ENCODE data around the gene C16orf54. TPM values are rescaled to one million over a fixed set of nuclear protein-coding genes. Genes with fewer than 3 reads are reported as not detected.
A peak's percentile ranks its signal among the peaks of the same experiment; 100 is the strongest.

Gene C16orf54
- total RNA-seq, 1 experiment from 2014 or later = 0.15 TPM

DNA sequence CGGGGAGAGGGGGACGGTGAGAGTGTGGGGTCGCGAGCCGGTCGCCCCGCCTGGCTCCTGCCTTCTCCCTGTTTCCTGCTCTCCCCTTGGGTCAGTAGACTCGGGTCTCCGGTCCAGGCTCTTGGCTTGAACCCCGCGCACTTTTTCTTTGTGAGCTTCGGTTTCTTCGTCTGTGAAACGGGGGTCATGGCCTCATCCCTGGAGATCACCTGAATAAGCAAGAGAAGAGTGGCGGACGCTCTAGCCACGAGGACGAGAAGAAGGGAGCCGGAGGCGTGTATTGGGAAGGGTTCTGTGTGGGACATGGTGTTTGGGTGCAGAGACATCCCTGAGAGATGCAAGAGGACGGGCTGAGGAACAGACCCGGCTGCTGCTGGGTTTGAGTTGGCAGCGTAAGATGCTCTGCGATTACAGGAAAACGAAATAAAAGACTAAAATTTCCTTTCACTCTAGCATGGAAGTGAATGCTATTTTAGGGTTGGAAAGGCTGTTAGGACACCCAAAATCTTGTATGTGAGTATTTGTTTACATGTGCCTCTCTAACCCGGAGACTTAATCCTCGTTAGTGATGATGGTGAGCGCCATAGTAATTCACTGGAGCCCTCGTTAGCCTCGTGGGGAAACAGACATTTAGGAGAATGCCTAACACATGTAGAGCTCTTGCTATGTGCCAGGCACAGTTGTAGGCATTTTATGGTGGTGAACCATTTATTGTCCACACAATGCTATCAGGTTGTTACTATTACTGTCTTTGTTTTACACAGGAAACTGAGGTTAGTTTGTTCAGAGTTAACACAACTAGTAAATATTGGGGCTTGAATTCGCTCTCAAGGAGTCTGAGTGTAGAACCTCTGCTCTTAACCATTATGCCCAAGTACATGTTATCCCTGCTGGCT is 45.4 kb upstream of the C16orf54 start:
- intact Hi-C loops (cut with micrococcal nuclease) = loop anchor here (2.0 kb wide), 1 partner anchor 14 kb away; no protein-coding TSS in a partner anchor

DNA sequence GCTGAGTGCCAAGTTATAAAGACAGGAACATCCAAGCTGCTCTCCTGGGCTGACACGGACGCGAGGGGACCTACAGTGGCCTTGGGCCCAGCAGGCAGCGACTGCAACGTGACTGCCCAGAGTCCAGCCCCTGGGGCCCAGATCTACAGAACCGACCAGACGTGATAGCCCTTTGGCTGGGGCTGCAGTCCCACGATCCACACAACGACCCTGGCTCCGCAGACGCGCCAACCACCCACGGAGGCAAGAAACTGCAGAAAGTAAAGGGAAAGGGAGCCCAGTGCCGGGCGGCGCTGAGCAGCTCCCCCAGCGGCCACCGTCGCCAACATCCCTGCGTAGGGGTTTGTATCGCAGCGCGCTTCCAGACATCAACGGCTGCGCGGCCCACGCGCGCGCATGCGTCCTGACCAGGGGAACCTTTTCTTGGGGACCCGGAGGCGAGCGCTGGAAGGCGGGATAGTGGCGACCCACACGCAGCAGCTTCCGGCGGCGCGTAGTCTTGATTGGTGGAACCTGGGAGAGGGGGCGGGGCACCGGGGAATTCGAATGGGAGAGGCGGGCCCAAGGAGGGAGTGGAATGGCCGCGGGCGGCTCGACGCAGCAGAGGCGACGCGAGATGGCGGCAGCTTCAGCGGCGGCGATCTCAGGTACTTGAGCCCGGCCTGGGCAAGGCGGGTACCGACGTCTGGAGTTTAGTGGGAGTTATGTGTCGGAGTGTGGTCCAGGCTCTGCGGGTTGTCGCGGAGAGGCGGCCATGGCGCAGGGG is 44.6 kb upstream of the C16orf54 start, which contains the start of gene KIF22:
KIF22 (plus strand) TSS at position 569 of the 766 bp plus-strand sequence; CDS start at position 578, 9 bp downstream.
- H3K9me3 ChIP-seq (ENCODE audit: control insufficient read depth in 1 of 2, insufficient read depth in 1 of 2, low read depth in 1 of 2, low read length in 2 of 2) = no peaks in the 10 kb centered on the region
- peak within 1 kb of the TSS; percentile 91 for H3K4me2 ChIP-seq (ENCODE audit: low read length)
- no peaks in the 10 kb centered on the region for H3K9me2 ChIP-seq (ENCODE audit: insufficient read depth)
- H3K4me1 ChIP-seq (ENCODE audit: control insufficient read depth in 1 of 2, insufficient read depth in 2 of 2, low read length in 2 of 2) = peaks cover 13 to 21% of the 10 kb centered on the region in 2 experiments
- H3K4me3 ChIP-seq (replicated peaks in 1 of 2; ENCODE audit: low read depth in 1 of 2, low read length in 2 of 2) = peak within 1 kb of the TSS; percentile 90 to 99
- intact Hi-C loops (cut with micrococcal nuclease) = loop anchor here (2.0 kb wide), 1 partner anchor 14 kb away; no protein-coding TSS in a partner anchor
- H3K27ac ChIP-seq (ENCODE audit: low read depth, low read length) = peak within 1 kb of the TSS; percentile 80
- H2AFZ ChIP-seq (ENCODE audit: low read depth, low read length, poor library complexity, severe bottlenecking) = no peak within 1 kb of the TSS
- DNase-seq (ENCODE audit: low read depth, low spot score) (peak; percentile 96), ATAC-seq (peak; percentile 95)
- ChIA-PET CTCF (interaction anchor here (0.5 to 1.6 kb wide), 11 partner anchors 10 to 90 kb away, joined by 3 to 14 read pairs (median 4); partner anchors contain the start of gene PAGR1), POLR2A (interaction anchor here (0.8 to 2.1 kb wide), 10 partner anchors 8 to 30 kb away, joined by 3 to 10 read pairs (median 4); partner anchors contain the start of genes MVP and PAGR1), RAD21 (ENCODE audit: low non-redundant PET in 1 of 2, low total read pairs in 2 of 2, uncharacterized antibody in 2 of 2, unreplicated experiment in 2 of 2) (interaction anchor here (1.3 to 1.6 kb wide), 2 partner anchors 14 to 90 kb away, joined by 3 read pairs; no protein-coding TSS in a partner anchor)
- BruUV-seq (replicated peaks) = TSS peak; percentile 99
- no peaks in the 10 kb centered on the region for H4K20me1 ChIP-seq (ENCODE audit: insufficient read depth)
- no peaks in the 10 kb centered on the region for H3K27me3 ChIP-seq (ENCODE audit: insufficient read depth, low read length)
- H3K9ac ChIP-seq (ENCODE audit: low read length) = peak within 1 kb of the TSS; percentile 99
- H3K36me3 ChIP-seq (ENCODE audit: control insufficient read depth in 1 of 2, insufficient read depth in 2 of 2, low read length in 2 of 2) = peaks cover 0 to 8% of the 10 kb centered on the region in 2 experiments; a peak in 1 of 4 replicates
- H3K79me2 ChIP-seq (ENCODE audit: insufficient read depth, low read length) = peaks cover 48% of the 10 kb centered on the region
- TF ChIP-seq ZFX (IDR thresholded peaks at IDR 0.05) (peak; percentile 83), EGR1 (IDR thresholded peaks at IDR 0.05; ENCODE audit: low read depth) (peak; percentile 89), CBX3 (IDR thresholded peaks at IDR 0.05; ENCODE audit: low read depth) (peak; percentile 23; the same call in 1 of the 2 replicates), CEBPB (IDR thresholded peaks at IDR 0.05; ENCODE audit: low read depth) (no peak), RAD21 (IDR thresholded peaks at IDR 0.05; ENCODE audit: low read depth) (0 out of 2 replicates have a peak, but pooled peaks have one; percentile 14), TCF7L2 (IDR thresholded peaks at IDR 0.05; ENCODE audit: borderline replicate concordance, extremely low read depth, insufficient read depth, insufficient read length) (peak; percentile 38), POLR2A (IDR thresholded peaks at IDR 0.05; ENCODE audit: borderline replicate concordance, extremely low read depth, insufficient read depth, insufficient read length) (peak; percentile 77)
- TF ChIP-seq, protein P1, sequence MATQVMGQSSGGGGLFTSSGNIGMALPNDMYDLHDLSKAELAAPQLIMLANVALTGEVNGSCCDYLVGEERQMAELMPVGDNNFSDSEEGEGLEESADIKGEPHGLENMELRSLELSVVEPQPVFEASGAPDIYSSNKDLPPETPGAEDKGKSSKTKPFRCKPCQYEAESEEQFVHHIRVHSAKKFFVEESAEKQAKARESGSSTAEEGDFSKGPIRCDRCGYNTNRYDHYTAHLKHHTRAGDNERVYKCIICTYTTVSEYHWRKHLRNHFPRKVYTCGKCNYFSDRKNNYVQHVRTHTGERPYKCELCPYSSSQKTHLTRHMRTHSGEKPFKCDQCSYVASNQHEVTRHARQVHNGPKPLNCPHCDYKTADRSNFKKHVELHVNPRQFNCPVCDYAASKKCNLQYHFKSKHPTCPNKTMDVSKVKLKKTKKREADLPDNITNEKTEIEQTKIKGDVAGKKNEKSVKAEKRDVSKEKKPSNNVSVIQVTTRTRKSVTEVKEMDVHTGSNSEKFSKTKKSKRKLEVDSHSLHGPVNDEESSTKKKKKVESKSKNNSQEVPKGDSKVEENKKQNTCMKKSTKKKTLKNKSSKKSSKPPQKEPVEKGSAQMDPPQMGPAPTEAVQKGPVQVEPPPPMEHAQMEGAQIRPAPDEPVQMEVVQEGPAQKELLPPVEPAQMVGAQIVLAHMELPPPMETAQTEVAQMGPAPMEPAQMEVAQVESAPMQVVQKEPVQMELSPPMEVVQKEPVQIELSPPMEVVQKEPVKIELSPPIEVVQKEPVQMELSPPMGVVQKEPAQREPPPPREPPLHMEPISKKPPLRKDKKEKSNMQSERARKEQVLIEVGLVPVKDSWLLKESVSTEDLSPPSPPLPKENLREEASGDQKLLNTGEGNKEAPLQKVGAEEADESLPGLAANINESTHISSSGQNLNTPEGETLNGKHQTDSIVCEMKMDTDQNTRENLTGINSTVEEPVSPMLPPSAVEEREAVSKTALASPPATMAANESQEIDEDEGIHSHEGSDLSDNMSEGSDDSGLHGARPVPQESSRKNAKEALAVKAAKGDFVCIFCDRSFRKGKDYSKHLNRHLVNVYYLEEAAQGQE (IDR thresholded peaks at IDR 0.05; ENCODE audit: low read depth) = no peak

More for the DNA sequence above, 45.4 kb upstream of the C16orf54 start:
- DNase-seq (ENCODE audit: low read depth, low spot score) (no peak), ATAC-seq (peak; percentile 45)
- no peaks in the 10 kb centered on the region for H3K27me3 ChIP-seq (ENCODE audit: insufficient read depth, low read length)
- H4K20me1 ChIP-seq (ENCODE audit: insufficient read depth) = no peaks in the 10 kb centered on the region
- ChIA-PET POLR2A (interaction anchor here (1.0 to 2.1 kb wide), 8 partner anchors 8 to 29 kb away, joined by 3 to 10 read pairs (median 4); partner anchors contain the start of genes MVP and PAGR1), RAD21 (ENCODE audit: low non-redundant PET in 1 of 2, low total read pairs in 2 of 2, uncharacterized antibody in 2 of 2, unreplicated experiment in 2 of 2) (interaction anchor here (1.3 to 1.6 kb wide), 2 partner anchors 13 to 90 kb away, joined by 3 read pairs; no protein-coding TSS in a partner anchor), CTCF (interaction anchor here (1.0 to 1.6 kb wide), 7 partner anchors 9 to 91 kb away, joined by 3 to 14 read pairs (median 5); partner anchors contain the start of gene PAGR1)
- no peaks in the 10 kb centered on the region for H3K9me3 ChIP-seq (ENCODE audit: control insufficient read depth in 1 of 2, insufficient read depth in 1 of 2, low read depth in 1 of 2, low read length in 2 of 2)
- peak overlapping the region; percentile 83 for H3K4me2 ChIP-seq (ENCODE audit: low read length)
- BruUV-seq (replicated peaks) = TSS peak; percentile 69
- peaks cover 13 to 21% of the 10 kb centered on the region in 2 experiments for H3K4me1 ChIP-seq (ENCODE audit: control insufficient read depth in 1 of 2, insufficient read depth in 2 of 2, low read length in 2 of 2)
- H3K9me2 ChIP-seq (ENCODE audit: insufficient read depth) = no peaks in the 10 kb centered on the region
- peak overlapping the region; percentile 90 to 99 for H3K4me3 ChIP-seq (replicated peaks in 1 of 2; ENCODE audit: low read depth in 1 of 2, low read length in 2 of 2)
- peak overlapping the region; percentile 99 for H3K9ac ChIP-seq (ENCODE audit: low read length)
- no peak overlapping the region for H2AFZ ChIP-seq (ENCODE audit: low read depth, low read length, poor library complexity, severe bottlenecking)
- no peak for TF ChIP-seq ZNF274 (IDR thresholded peaks at IDR 0.05; ENCODE audit: low read depth, low read length)
- peak; percentile 22; the same call in 1 of the 2 replicates for TF ChIP-seq SIN3A (IDR thresholded peaks at IDR 0.05; ENCODE audit: low read depth)
- peak overlapping the region; percentile 80 for H3K27ac ChIP-seq (ENCODE audit: low read depth, low read length)
- peaks cover 56% of the 10 kb centered on the region for H3K79me2 ChIP-seq (ENCODE audit: insufficient read depth, low read length)
- peaks cover 0 to 8% of the 10 kb centered on the region in 2 experiments; a peak in 1 of 4 replicates for H3K36me3 ChIP-seq (ENCODE audit: control insufficient read depth in 1 of 2, insufficient read depth in 2 of 2, low read length in 2 of 2)
